HepG2 (cell line): ENCODE measurements around the gene TREX2. TPM values are rescaled to one million over a fixed set of nuclear protein-coding genes. Genes with fewer than 3 reads are reported as not detected.
A peak's percentile ranks its signal among the peaks of the same experiment; 100 is the strongest.

Source experiments
- ATAC-seq: fragments of 200-7000 bp; cut with Tn5 transposase; 3 replicates; pipeline ENCODE4 v1.9.1; 2020; ENCODE audit warnings: mild to moderate bottlenecking, moderate library complexity
- BruUV-seq: library from RNA; stranded (reverse); fragments of 400-500 nt; replicated peaks from 2 replicates; lab custom pipeline; 2021; lab: Mats Ljungman, UMichigan
- CTCF ChIA-PET: fragments of 300-600 bp; formaldehyde crosslinking; extraction: SDS; loops from one replicate; lab custom pipeline; 2021; ENCODE audit warnings: low total read pairs, inconsistent platforms, low intra/inter-chr PET ratio; lab: Yijun Ruan, JAX
- POLR2A ChIA-PET: fragments of 350-600 bp; sonication (Branson Sonifier 250); formaldehyde crosslinking; loops from one replicate; lab custom pipeline; 2020; ENCODE audit warnings: antibody characterized with exemption, inconsistent platforms; lab: Yijun Ruan, JAX
- DNase-seq: peaks from one replicate; pipeline ENCODE4 v3.0.0-alpha.2; 2015; ENCODE audit warnings: low spot score
- FAIRE-seq: peaks from 3 replicates; lab custom pipeline; 2011; peaks lifted over from hg19 to GRCh38; lab: Jason Lieb, UNC
- H2AFZ ChIP-seq: one replicate; pipeline ENCODE4 v1.6.1; 2011; ENCODE audit warnings: low read length, inconsistent platforms
- H3K27ac ChIP-seq: fragments of 300-600 bp; 3 replicates; pipeline ENCODE4 v1.8.0; 2011; ENCODE audit warnings: mixed run types, mild to moderate bottlenecking, mixed read lengths, low read length, inconsistent platforms; ENCODE audit not compliant: insufficient read depth; ENCODE audit errors: extremely low read length
- H3K27me3 ChIP-seq, 2 experiments: fragments of 200-600 bp in 1 of 2; 2 replicates in 1 of 2; 3 replicates in 1 of 2; pipeline versions ENCODE4 v1.6.0 to v1.8.0; 2011; ENCODE audit warnings: low read length in 2 of 2, mild to moderate bottlenecking in 2 of 2, moderate library complexity in 2 of 2, inconsistent platforms in 1 of 2; ENCODE audit not compliant: insufficient read depth in 2 of 2, control insufficient read depth in 1 of 2
- H3K36me3 ChIP-seq, 2 experiments: fragments of 200-600 bp in 1 of 2; replicated peaks in 1 of 2; 2 replicates in 1 of 2; 3 replicates in 1 of 2; pipeline versions ENCODE4 v1.5.1 to v1.8.0; 2011; ENCODE audit warnings: low read length in 2 of 2, inconsistent platforms in 1 of 2; ENCODE audit not compliant: insufficient read depth in 2 of 2, control insufficient read depth in 1 of 2
- H3K4me1 ChIP-seq: 2 replicates; pipeline ENCODE4 v1.5.1; 2012; ENCODE audit warnings: low read length, inconsistent platforms; ENCODE audit not compliant: insufficient read depth
- H3K4me2 ChIP-seq: 2 replicates; pipeline ENCODE4 v1.6.0; 2011; ENCODE audit warnings: low read depth, low read length, inconsistent platforms
- H3K4me3 ChIP-seq, 3 experiments: fragments of 200-600 bp in 1 of 3; sonication (generic), shearing (Covaris generic) in 1 of 3; replicated peaks in 1 of 3; 2 replicates each; pipeline ENCODE4 v1.5.1; 2011 to 2016; ENCODE audit warnings: low read length in 3 of 3, inconsistent platforms in 2 of 3, low read depth in 2 of 3, mild to moderate bottlenecking in 2 of 3, control low read depth in 1 of 3, mixed read lengths in 1 of 3; ENCODE audit not compliant: insufficient read depth in 1 of 3
- H3K79me2 ChIP-seq: one replicate; pipeline ENCODE4 v1.6.1; 2011; ENCODE audit warnings: low read length, inconsistent platforms; ENCODE audit not compliant: insufficient read depth
- H3K9ac ChIP-seq: 2 replicates; pipeline ENCODE4 v1.6.0; 2011; ENCODE audit warnings: mild to moderate bottlenecking, low read depth, low read length, inconsistent platforms; ENCODE audit not compliant: insufficient read depth
- H3K9me3 ChIP-seq: 2 replicates; pipeline ENCODE4 v1.5.1; 2012; ENCODE audit warnings: mild to moderate bottlenecking, low read length
- H4K20me1 ChIP-seq: 2 replicates; pipeline ENCODE4 v1.6.0; 2011; ENCODE audit warnings: inconsistent platforms, mild to moderate bottlenecking, low read length, moderate library complexity; ENCODE audit not compliant: insufficient read depth
- ATF1 ChIP-seq: IDR thresholded peaks from 2 replicates; pipeline ENCODE4 v1.6.1; 2016; ENCODE audit warnings: mild to moderate bottlenecking, control low read depth
- CTCF ChIP-seq: sonication (generic); formaldehyde crosslinking; IDR thresholded peaks from 2 replicates; pipeline ENCODE4 v1.5.0; 2020; ENCODE audit warnings: mild to moderate bottlenecking, missing genetic modification reagents, moderate library complexity
- KAT8 ChIP-seq: IDR thresholded peaks from 2 replicates; pipeline ENCODE4 v1.6.1; 2016; ENCODE audit warnings: missing genetic modification reagents, missing compliant biosample characterization
- PBX2 ChIP-seq: IDR thresholded peaks from 2 replicates; pipeline ENCODE4 v1.6.1; 2016; ENCODE audit warnings: control low read depth
- PITX1 ChIP-seq: sonication (generic); formaldehyde crosslinking; IDR thresholded peaks from 2 replicates; pipeline ENCODE4 v1.5.1; 2020; ENCODE audit warnings: mild to moderate bottlenecking, missing genetic modification reagents
- PREB ChIP-seq: sonication (generic); formaldehyde crosslinking; IDR thresholded peaks from 2 replicates; pipeline ENCODE4 v1.4.0; 2020; ENCODE audit warnings: missing genetic modification reagents
- RORA ChIP-seq: sonication (generic); formaldehyde crosslinking; IDR thresholded peaks from 2 replicates; pipeline ENCODE4 v1.5.0; 2020; ENCODE audit warnings: mild to moderate bottlenecking, missing genetic modification reagents, moderate library complexity
- STAT5B ChIP-seq: sonication (generic); formaldehyde crosslinking; IDR thresholded peaks from 2 replicates; pipeline ENCODE4 v1.4.0; 2020; ENCODE audit warnings: missing genetic modification reagents
- TAF1 ChIP-seq: sonication (generic); formaldehyde crosslinking; IDR thresholded peaks from 2 replicates; pipeline ENCODE4 v1.4.0; 2020; ENCODE audit warnings: missing genetic modification reagents
- THAP11 ChIP-seq: IDR thresholded peaks from 2 replicates; pipeline ENCODE4 v1.6.1; 2016; ENCODE audit warnings: missing biosample characterization, missing genetic modification reagents
- ZBTB7B ChIP-seq: sonication (generic); formaldehyde crosslinking; IDR thresholded peaks from 2 replicates; pipeline ENCODE4 v1.4.0; 2020; ENCODE audit warnings: missing genetic modification reagents
- ZMAT5 ChIP-seq: sonication (generic); formaldehyde crosslinking; IDR thresholded peaks from 2 replicates; pipeline ENCODE4 v1.5.0; 2020; ENCODE audit warnings: mild to moderate bottlenecking, low read depth, missing genetic modification reagents, borderline replicate concordance
- WGBS: methylation state at CpG from one replicate; pipeline ENCODE4 v1.1.6; 2017; ENCODE audit warnings: low lambda C conversion rate; 5-methylcytosine and 5-hydroxymethylcytosine counted together
- in situ Hi-C: cut with HindIII; loops from 2 replicates; pipeline ENCODE4 v1.10.0; 2017; ENCODE audit warnings: low pct_unique_long_range_greater_than_20kb; ENCODE audit not compliant: extremely low pct_ligation_motif_present
- intact Hi-C: fragments of 100-400 bp; cut with micrococcal nuclease; formaldehyde crosslinking; loops from one replicate; pipeline ENCODE4 v1.10.0; 2022; ENCODE audit not compliant: unreplicated experiment
- polyA plus RNA-seq, 8 experiments: library from polyadenylated mRNA; depleted of rRNA in 3 of 8; stranded (reverse) in 7 of 8; unstranded in 1 of 8; fragments of >200 nt; fragmentation: Illumina TruSeq in 4 of 8; extraction: Trizol in 4 of 8; gene quantifications; 2 replicates each; pipeline versions ENCODE4 v1.2.1 to v1.2.3, GENCODE V29; 2011 to 2016; ENCODE audit warnings: low read depth in 4 of 8, missing spikeins in 1 of 8, mixed read lengths in 1 of 8; ENCODE audit not compliant: insufficient read depth in 1 of 8
- total RNA-seq, 5 experiments: library from RNA; depleted of rRNA; stranded (reverse); fragments of >200 nt; fragmentation: Illumina TruSeq; extraction: Trizol; gene quantifications; 2 replicates each; pipeline ENCODE4 v1.2.3, GENCODE V29; 2016; ENCODE audit warnings: low read depth in 1 of 5

TREX2 gene
- total and polyA plus RNA-seq, 2 of the 13 experiments (the other 11 are each of a cell fraction or from before 2014, with no cell fraction given): 0.13 to 0.18 TPM

- H2AFZ ChIP-seq: no peak overlapping the region
- DNase-seq (no peak), ATAC-seq (no peak), FAIRE-seq (no peak)
- WGBS: 20% methylated on average over 5 of the region's 20 CpGs
- TF ChIP-seq PBX2 (CRISPR knock-in tag): peak; percentile 42; the same call in 1 of the 2 replicates
- TF ChIP-seq PREB: no peak
- no peaks in the 10 kb centered on the region for H3K79me2 ChIP-seq
- H3K4me2 ChIP-seq: peak overlapping the region; percentile 66
- peaks cover 87% of the 10 kb centered on the region for H3K4me1 ChIP-seq
- no peak overlapping the region for H3K9ac ChIP-seq
- intact Hi-C loops: no loop called here
- ChIA-PET CTCF (no interaction called here), POLR2A (interaction anchor here (2.1 kb wide), 1 partner anchor 19 kb away, joined by 9 read pairs; the partner anchor contains the start of gene HAUS7)
- no peaks in the 10 kb centered on the region for H3K36me3 ChIP-seq
- peaks cover 1 to 6% of the 10 kb centered on the region in 2 experiments; a peak in 1 of 5 replicates for H3K27me3 ChIP-seq
- BruUV-seq: no TSS peak
- no peaks in the 10 kb centered on the region for H3K9me3 ChIP-seq
- in situ Hi-C loops: no loop called here
- H3K27ac ChIP-seq: no peak overlapping the region
- no peaks in the 10 kb centered on the region for H4K20me1 ChIP-seq
- no peak overlapping the region; a peak in 1 of 6 replicates for H3K4me3 ChIP-seq
Measured at GRCh38 chrX:153490217-153490930, 44.5 kb upstream of the TREX2 start.

- H3K79me2 ChIP-seq: no peaks in the 10 kb centered on the region
- peak overlapping the region; percentile 40 for H3K27ac ChIP-seq
- in situ Hi-C loops (no loop called here), intact Hi-C loops (no loop called here)
- H3K9me3 ChIP-seq: no peaks in the 10 kb centered on the region
- DNase-seq (peak; percentile 48), ATAC-seq (peak; percentile 40), FAIRE-seq (peak; percentile 43)
- WGBS: 0% methylated on average over 4 of the region's 27 CpGs
- ChIA-PET CTCF (no interaction called here), POLR2A (interaction anchor here (0.6 to 1.8 kb wide), 6 partner anchors 9 to 79 kb away, joined by 3 to 10 read pairs (median 4); partner anchors contain the start of gene HAUS7)
- H3K36me3 ChIP-seq: no peaks in the 10 kb centered on the region
- H3K4me3 ChIP-seq: peak overlapping the region; percentile 30 to 66 (median 50); a peak in 5 of 6 replicates
- H3K9ac ChIP-seq: peak overlapping the region; percentile 54
- no peak overlapping the region for H2AFZ ChIP-seq
- no TSS peak for BruUV-seq
- peaks cover 3% of the 10 kb centered on the region in 2 experiments; a peak in 2 of 5 replicates for H3K27me3 ChIP-seq
- H4K20me1 ChIP-seq: no peaks in the 10 kb centered on the region
- peaks cover 78% of the 10 kb centered on the region for H3K4me1 ChIP-seq
- H3K4me2 ChIP-seq: peak overlapping the region; percentile 70
- no peak for TF ChIP-seq ATF1 (CRISPR knock-in tag)
- no peak for TF ChIP-seq RORA (CRISPR knock-in tag)
- TF ChIP-seq PITX1: 0 out of 2 replicates have a peak, but pooled peaks have one; percentile 7
- TF ChIP-seq STAT5B (CRISPR knock-in tag): no peak
- no peak; the same call in 1 of the 2 replicates for TF ChIP-seq THAP11 (CRISPR knock-in tag)
- peak; percentile 46; the same call in 1 of the 2 replicates for TF ChIP-seq ZBTB7B (CRISPR knock-in tag)
- TF ChIP-seq CTCF (CRISPR knock-in tag): no peak
- no peak for TF ChIP-seq ZMAT5 (CRISPR knock-in tag)
- 0 out of 2 replicates have a peak, but pooled peaks have one; percentile 22 for TF ChIP-seq KAT8 (CRISPR knock-in tag)
- no peak for TF ChIP-seq TAF1 (CRISPR knock-in tag)
Measured at GRCh38 chrX:153488231-153488914, 42.5 kb upstream of the TREX2 start.
